OCI-LY3 (cell line): ENCODE data around the gene EDN2.

Source experiments
- H2AFZ ChIP-seq: fragments of 200-600, 300-600 bp; shearing (Covaris generic); 2 replicates; pipeline ENCODE4 v1.6.0; 2014; ENCODE audit warnings: antibody characterized with exemption, low read depth, low read length
- H3K27ac ChIP-seq: fragments of 200-600, 300-600 bp; sonication (generic); 2 replicates; pipeline ENCODE4 v1.5.1; 2014; ENCODE audit warnings: mild to moderate bottlenecking, low read length, moderate library complexity, mixed read lengths
- H3K27me3 ChIP-seq: fragments of 200-600, 300-600 bp; sonication (generic); 2 replicates; pipeline ENCODE4 v1.6.1; 2014; ENCODE audit warnings: low read depth, low read length, mixed read lengths
- H3K36me3 ChIP-seq: fragments of 200-600, 300-600 bp; sonication (generic); replicated peaks from 2 replicates; pipeline ENCODE3; 2014; ENCODE audit warnings: low read depth, low read length, mixed read lengths
- H3K4me1 ChIP-seq: fragments of 300-600, 200-600 bp; sonication (generic); 2 replicates; pipeline ENCODE4 v1.6.1; 2014; ENCODE audit warnings: low read length, mixed read lengths
- H3K4me2 ChIP-seq: fragments of 200-600, 300-600 bp; sonication (generic); 2 replicates; pipeline ENCODE4 v1.6.1; 2014; ENCODE audit warnings: low read length, mixed read lengths
- H3K4me3 ChIP-seq: fragments of 300-600, 200-600 bp; sonication (generic); 2 replicates; pipeline ENCODE4 v1.5.1; 2014; ENCODE audit warnings: antibody characterized with exemption, mild to moderate bottlenecking, low read length, moderate library complexity
- H3K79me2 ChIP-seq: fragments of 300-600, 200-600 bp; shearing (Covaris generic); 2 replicates; pipeline ENCODE4 v1.6.1; 2014; ENCODE audit warnings: mild to moderate bottlenecking, low read length, mixed read lengths
- H3K9ac ChIP-seq: fragments of 300-600, 200-600 bp; shearing (Covaris generic); 2 replicates; pipeline ENCODE4 v1.6.0; 2014; ENCODE audit warnings: mild to moderate bottlenecking, low read length, moderate library complexity
- H3K9me3 ChIP-seq: fragments of 200-600, 300-600 bp; shearing (Covaris generic); 2 replicates; pipeline ENCODE4 v1.6.1; 2014; ENCODE audit warnings: low read length, mixed read lengths; ENCODE audit not compliant: insufficient read depth
- H4K20me1 ChIP-seq: fragments of 200-600, 300-600 bp; sonication (generic); 2 replicates; pipeline ENCODE4 v1.6.1; 2016; ENCODE audit warnings: low read length, mixed read lengths; ENCODE audit not compliant: insufficient read depth
- EZH2phosphoT487 ChIP-seq: fragments of 200-600 bp; shearing (Covaris generic); IDR thresholded peaks from 2 replicates; pipeline ENCODE4 v1.6.1; 2018; ENCODE audit warnings: antibody characterized with exemption, mixed run types, low read depth
- TF ChIP-seq, protein P1 (sequence below): fragments of 200-600, 300-600 bp; sonication (generic); IDR thresholded peaks from 2 replicates; pipeline ENCODE4 v1.5.1; 2014; ENCODE audit warnings: antibody characterized with exemption, low read length, low read depth

The EDN2 gene

DNA sequence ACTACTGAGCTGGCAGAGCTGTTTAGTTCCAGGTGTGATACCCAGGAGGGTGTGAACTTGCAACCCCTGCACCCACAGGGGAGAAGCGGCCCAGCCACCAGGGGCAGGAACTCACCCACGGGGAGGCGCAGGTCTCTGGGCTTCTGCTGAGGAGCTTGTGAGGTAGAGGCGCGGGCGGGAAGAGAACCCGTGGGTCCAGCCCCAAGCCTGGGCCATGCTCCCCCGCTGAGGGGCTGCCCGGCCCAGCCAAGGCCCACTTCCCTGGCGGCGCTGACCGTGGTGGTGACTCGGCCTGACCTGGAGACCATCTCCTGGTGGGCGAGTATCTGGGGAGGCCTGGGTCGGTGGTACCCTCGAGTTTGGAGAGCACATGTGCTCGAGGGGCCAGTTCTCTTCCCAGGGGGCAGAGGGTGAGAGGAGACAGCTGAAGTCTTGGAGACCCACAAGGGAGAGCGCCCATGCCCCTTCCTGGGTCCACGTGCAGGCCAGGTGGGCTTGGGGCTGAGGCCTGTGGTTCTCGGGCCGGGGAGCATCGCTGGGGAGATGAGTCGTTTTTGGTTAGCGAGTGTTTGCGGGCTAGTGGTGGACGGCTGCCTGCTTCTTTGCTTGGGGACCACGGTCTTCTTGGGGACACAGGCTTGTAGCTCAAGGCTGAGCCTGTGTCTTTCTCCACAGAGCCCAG, 28.4 kb upstream of the EDN2 start:
- Histone ChIP-seq H2AFZ (no peak overlapping the region), H3K27ac (no peak overlapping the region), H3K9me3 (no peaks in the 10 kb centered on the region), H3K4me2 (no peak overlapping the region), H3K27me3 (no peaks in the 10 kb centered on the region), H3K4me1 (peaks cover 3% of the 10 kb centered on the region; the same call in 1 of the 2 replicates), H3K4me3 (no peak overlapping the region), H3K36me3 (peaks cover 48% of the 10 kb centered on the region), H4K20me1 (no peaks in the 10 kb centered on the region), H3K79me2 (no peaks in the 10 kb centered on the region), H3K9ac (no peak overlapping the region)
- no peak for TF ChIP-seq EZH2phosphoT487
- TF ChIP-seq, protein P1, sequence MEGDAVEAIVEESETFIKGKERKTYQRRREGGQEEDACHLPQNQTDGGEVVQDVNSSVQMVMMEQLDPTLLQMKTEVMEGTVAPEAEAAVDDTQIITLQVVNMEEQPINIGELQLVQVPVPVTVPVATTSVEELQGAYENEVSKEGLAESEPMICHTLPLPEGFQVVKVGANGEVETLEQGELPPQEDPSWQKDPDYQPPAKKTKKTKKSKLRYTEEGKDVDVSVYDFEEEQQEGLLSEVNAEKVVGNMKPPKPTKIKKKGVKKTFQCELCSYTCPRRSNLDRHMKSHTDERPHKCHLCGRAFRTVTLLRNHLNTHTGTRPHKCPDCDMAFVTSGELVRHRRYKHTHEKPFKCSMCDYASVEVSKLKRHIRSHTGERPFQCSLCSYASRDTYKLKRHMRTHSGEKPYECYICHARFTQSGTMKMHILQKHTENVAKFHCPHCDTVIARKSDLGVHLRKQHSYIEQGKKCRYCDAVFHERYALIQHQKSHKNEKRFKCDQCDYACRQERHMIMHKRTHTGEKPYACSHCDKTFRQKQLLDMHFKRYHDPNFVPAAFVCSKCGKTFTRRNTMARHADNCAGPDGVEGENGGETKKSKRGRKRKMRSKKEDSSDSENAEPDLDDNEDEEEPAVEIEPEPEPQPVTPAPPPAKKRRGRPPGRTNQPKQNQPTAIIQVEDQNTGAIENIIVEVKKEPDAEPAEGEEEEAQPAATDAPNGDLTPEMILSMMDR: no peak

- no peaks in the 10 kb centered on the region for H4K20me1 ChIP-seq
- no peaks in the 10 kb centered on the region for H3K9me3 ChIP-seq
These were observed 26.7 kb upstream of the EDN2 start for GRCh38 chr1:41511239-41511540.

DNA sequence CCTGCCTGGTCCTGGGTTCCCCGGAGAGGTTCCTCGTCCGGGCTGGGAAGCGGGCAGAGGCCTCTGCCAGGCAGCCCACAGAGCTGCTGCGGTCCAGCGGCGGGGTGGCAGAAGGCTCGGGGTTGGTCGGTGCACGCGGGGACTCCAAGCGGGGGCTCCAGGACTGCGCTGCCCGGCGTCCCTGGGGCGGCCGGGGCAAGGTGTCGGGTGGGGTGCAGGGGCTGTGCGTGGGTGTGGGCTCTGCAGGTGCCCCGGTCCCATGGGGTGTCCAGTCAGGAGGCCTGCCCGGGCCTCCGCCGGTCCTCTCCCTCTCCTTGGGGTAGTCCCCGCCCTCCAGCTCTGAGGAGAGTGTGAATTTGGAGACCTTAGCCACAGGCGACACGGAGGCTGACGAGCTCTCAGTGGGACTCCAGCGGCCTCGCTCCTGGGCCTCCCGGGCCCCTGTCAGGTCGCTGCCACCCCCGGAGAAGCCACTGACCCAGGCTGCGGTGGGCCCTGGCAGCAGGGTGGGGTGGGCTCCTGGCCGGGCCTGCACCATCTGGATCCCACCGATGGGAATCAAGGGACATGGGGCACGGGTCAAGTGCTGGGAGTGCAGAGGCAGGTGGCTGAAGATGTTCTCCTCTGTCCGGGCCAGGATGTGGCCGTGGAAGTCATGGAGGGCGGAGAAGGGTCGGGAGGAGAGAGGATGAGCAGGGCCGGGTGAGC, 26.2 kb upstream of the EDN2 start:
- Histone ChIP-seq H3K9ac (no peak overlapping the region), H3K36me3 (peaks cover 32% of the 10 kb centered on the region), H4K20me1 (no peaks in the 10 kb centered on the region), H3K79me2 (no peaks in the 10 kb centered on the region), H3K9me3 (no peaks in the 10 kb centered on the region), H2AFZ (no peak overlapping the region), H3K4me2 (no peak overlapping the region), H3K27me3 (no peaks in the 10 kb centered on the region), H3K4me3 (no peak overlapping the region), H3K27ac (no peak overlapping the region), H3K4me1 (peaks cover 3% of the 10 kb centered on the region; the same call in 1 of the 2 replicates)
- TF ChIP-seq, protein P1: no peak

More at GRCh38 chr1:41511239-41511540, 26.7 kb upstream of the EDN2 start:
- no peaks in the 10 kb centered on the region for H3K27me3 ChIP-seq
- no peaks in the 10 kb centered on the region for H3K79me2 ChIP-seq
- H3K27ac ChIP-seq: no peak overlapping the region
- no peak overlapping the region for H2AFZ ChIP-seq
- H3K4me1 ChIP-seq: peaks cover 3% of the 10 kb centered on the region; the same call in 1 of the 2 replicates
- no peak overlapping the region for H3K4me3 ChIP-seq
- no peak overlapping the region for H3K4me2 ChIP-seq
- H3K9ac ChIP-seq: no peak overlapping the region
- H3K36me3 ChIP-seq: peaks cover 34% of the 10 kb centered on the region
- no peak for TF ChIP-seq EZH2phosphoT487
- TF ChIP-seq, protein P1: no peak

DNA sequence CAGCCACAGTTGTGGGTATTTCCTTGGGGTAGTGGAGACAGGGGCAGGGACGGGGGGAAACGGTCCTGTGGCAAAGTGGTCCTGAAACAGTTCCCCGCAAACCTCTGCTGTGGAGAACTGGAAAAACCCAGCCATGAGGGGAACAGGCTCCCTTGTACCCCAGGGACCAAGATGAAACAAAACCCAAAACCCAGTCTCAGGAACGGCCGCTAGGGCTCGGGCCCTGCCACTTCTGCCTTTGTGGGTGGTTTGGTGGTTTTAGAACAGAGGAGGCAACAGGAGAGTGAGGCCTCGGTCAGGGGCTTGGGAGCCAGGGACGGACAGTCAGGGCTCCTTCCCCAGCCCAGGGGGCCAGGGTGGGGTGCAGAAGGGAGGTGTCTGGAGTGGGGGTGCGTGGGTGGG, 24.8 kb upstream of the EDN2 start:
- Histone ChIP-seq H3K4me1 (peaks cover 5% of the 10 kb centered on the region), H3K4me2 (no peak overlapping the region), H3K79me2 (no peaks in the 10 kb centered on the region), H3K4me3 (no peak overlapping the region), H3K9ac (no peak overlapping the region), H3K9me3 (no peaks in the 10 kb centered on the region), H4K20me1 (no peaks in the 10 kb centered on the region), H3K27me3 (no peaks in the 10 kb centered on the region), H3K36me3 (peaks cover 25% of the 10 kb centered on the region), H2AFZ (no peak overlapping the region), H3K27ac (peak overlapping the region; percentile 32)
- no peak for TF ChIP-seq EZH2phosphoT487
- TF ChIP-seq, protein P1: no peak
